PC-9 (cell line): Measurements from ENCODE around the gene GABRA4.

Experiments
- EZH2 ChIP-seq: fragments of 200-600 bp; sonication (generic); IDR thresholded peaks from 2 replicates; pipeline ENCODE4 v1.8.0; 2017; ENCODE audit warnings: antibody characterized with exemption, low read depth
- TF ChIP-seq, protein P1 (sequence below): fragments of 200-600 bp; sonication (generic); conservative IDR thresholded peaks from 2 replicates; pipeline ENCODE4 v1.6.1; 2017; ENCODE audit warnings: mixed run types, antibody characterized with exemption, mild to moderate bottlenecking, moderate library complexity

DNA sequence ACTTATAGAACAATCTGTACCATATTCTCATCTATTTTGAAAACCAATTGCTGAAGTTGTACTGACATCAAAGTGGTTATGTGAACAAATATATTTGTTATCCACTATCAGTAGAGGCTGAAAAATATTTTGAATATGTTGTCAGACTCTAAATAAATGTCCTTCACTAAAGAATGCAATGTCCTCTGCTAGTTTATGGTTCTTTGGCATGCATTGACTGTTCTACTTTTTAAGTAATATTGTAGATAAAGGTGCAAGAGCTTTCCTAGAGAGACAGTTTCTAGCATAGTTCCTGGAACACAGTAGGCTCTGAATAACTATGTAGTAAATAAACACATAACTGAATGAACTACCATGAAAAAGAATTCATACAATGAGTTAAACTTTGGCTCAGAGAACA is 66.2 kb downstream of the GABRA4 start:
- TF ChIP-seq, protein P1, sequence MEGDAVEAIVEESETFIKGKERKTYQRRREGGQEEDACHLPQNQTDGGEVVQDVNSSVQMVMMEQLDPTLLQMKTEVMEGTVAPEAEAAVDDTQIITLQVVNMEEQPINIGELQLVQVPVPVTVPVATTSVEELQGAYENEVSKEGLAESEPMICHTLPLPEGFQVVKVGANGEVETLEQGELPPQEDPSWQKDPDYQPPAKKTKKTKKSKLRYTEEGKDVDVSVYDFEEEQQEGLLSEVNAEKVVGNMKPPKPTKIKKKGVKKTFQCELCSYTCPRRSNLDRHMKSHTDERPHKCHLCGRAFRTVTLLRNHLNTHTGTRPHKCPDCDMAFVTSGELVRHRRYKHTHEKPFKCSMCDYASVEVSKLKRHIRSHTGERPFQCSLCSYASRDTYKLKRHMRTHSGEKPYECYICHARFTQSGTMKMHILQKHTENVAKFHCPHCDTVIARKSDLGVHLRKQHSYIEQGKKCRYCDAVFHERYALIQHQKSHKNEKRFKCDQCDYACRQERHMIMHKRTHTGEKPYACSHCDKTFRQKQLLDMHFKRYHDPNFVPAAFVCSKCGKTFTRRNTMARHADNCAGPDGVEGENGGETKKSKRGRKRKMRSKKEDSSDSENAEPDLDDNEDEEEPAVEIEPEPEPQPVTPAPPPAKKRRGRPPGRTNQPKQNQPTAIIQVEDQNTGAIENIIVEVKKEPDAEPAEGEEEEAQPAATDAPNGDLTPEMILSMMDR: no peak
- no peak for TF ChIP-seq EZH2
